PC-9 (cell line): ENCODE data around the gene ARMC2. TPM values are rescaled to one million over a fixed set of nuclear protein-coding genes. Genes with fewer than 3 reads are reported as not detected.
"Not testable (repeated sequence)": the region's sequence is repeated elsewhere in the genome, so short reads cannot be mapped to it uniquely, and the experiment has no call there.

Source experiments
- BruUV-seq: library from RNA; stranded (reverse); fragments of 400-500 nt; replicated peaks from 2 replicates; lab custom pipeline; 2021; lab: Mats Ljungman, UMichigan
- CTCF ChIA-PET: fragments of 300-600 bp; sonication (Branson Sonifier 250); formaldehyde crosslinking; loops from one replicate; lab custom pipeline; 2022; ENCODE audit warnings: antibody characterized with exemption; lab: Charles Lee
- POLR2A ChIA-PET: fragments of 300-600 bp; sonication (Branson Sonifier 250); formaldehyde crosslinking; loops from one replicate; lab custom pipeline; 2022; ENCODE audit warnings: antibody characterized with exemption; ENCODE audit not compliant: unreplicated experiment; lab: Charles Lee
- DNase-seq, 2 experiments: peaks; one replicate each; pipeline versions ENCODE4 v3.0.0 to v3.0.0-alpha.2; 2015 to 2022; ENCODE audit warnings: mixed read lengths in 1 of 2
- H2AFZ ChIP-seq: fragments of 200-600 bp; sonication (generic); 2 replicates; pipeline ENCODE4 v1.8.1; 2017; ENCODE audit warnings: antibody characterized with exemption
- H3F3A ChIP-seq: fragments of 200-600 bp; sonication (generic); 2 replicates; pipeline ENCODE4 v1.8.1; 2017; ENCODE audit warnings: antibody characterized with exemption, mild to moderate bottlenecking, low read depth; ENCODE audit not compliant: insufficient read depth
- H3K27ac ChIP-seq: fragments of 200-600 bp; sonication (generic); 2 replicates; pipeline ENCODE4 v1.6.1; 2016; ENCODE audit warnings: mixed run types
- H3K27me3 ChIP-seq: fragments of 200-600 bp; sonication (generic); 2 replicates; pipeline ENCODE4 v1.6.1; 2016; ENCODE audit warnings: low read depth, mixed run types; ENCODE audit not compliant: insufficient read depth
- H3K36me3 ChIP-seq: fragments of 200-600 bp; sonication (generic); 2 replicates; pipeline ENCODE4 v1.6.1; 2016; ENCODE audit warnings: low read depth, mixed run types
- H3K4me1 ChIP-seq: fragments of 200-600 bp; sonication (generic); replicated peaks from 2 replicates; pipeline ENCODE4 v1.6.1; 2016; ENCODE audit warnings: mixed run types; ENCODE audit not compliant: insufficient read depth
- H3K4me2 ChIP-seq: fragments of 200-600 bp; sonication (generic); 2 replicates; pipeline ENCODE4 v1.6.1; 2017; ENCODE audit warnings: mixed run types
- H3K4me3 ChIP-seq: fragments of 200-600 bp; sonication (generic); 2 replicates; pipeline ENCODE4 v1.6.1; 2016; ENCODE audit warnings: mixed run types
- H3K79me2 ChIP-seq: fragments of 200-600 bp; sonication (generic); 2 replicates; pipeline ENCODE4 v1.6.1; 2017; ENCODE audit warnings: low read depth, mixed run types
- H3K9me2 ChIP-seq: fragments of 200-600 bp; sonication (generic); 2 replicates; pipeline ENCODE4 v1.8.1; 2017; ENCODE audit warnings: mild to moderate bottlenecking; ENCODE audit not compliant: insufficient read depth
- H3K9me3 ChIP-seq: fragments of 200-600 bp; sonication (generic); 2 replicates; pipeline ENCODE4 v1.8.1; 2016; ENCODE audit warnings: low read depth; ENCODE audit not compliant: insufficient read depth
- H4K20me1 ChIP-seq: fragments of 200-600 bp; sonication (generic); 2 replicates; pipeline ENCODE4 v1.8.1; 2017; ENCODE audit not compliant: insufficient read depth
- EZH2 ChIP-seq: fragments of 200-600 bp; sonication (generic); IDR thresholded peaks from 2 replicates; pipeline ENCODE4 v1.8.0; 2017; ENCODE audit warnings: antibody characterized with exemption, low read depth
- intact Hi-C: fragments of 100-400 bp; cut with micrococcal nuclease; formaldehyde crosslinking; loops from one replicate; pipeline ENCODE4 v1.10.0; 2022; ENCODE audit not compliant: unreplicated experiment
- total RNA-seq: library from RNA; stranded (reverse); gene quantifications from 2 replicates; pipeline ENCODE4 v1.2.3, GENCODE V29; 2021
- TF ChIP-seq, protein P1 (sequence below): fragments of 200-600 bp; sonication (generic); conservative IDR thresholded peaks from 2 replicates; pipeline ENCODE4 v1.6.1; 2017; ENCODE audit warnings: mixed run types, antibody characterized with exemption, mild to moderate bottlenecking, moderate library complexity

ARMC2 gene
- total RNA-seq, 1 experiment from 2014 or later = 15.5 TPM

- no peak overlapping the region for H3K4me3 ChIP-seq
- no peak overlapping the region for H3K27ac ChIP-seq
- H3K79me2 ChIP-seq = 0 out of 2 replicates have a peak, but pooled peaks cover 11% of the 10 kb centered on the region
- intact Hi-C loops = no loop called here
- H2AFZ ChIP-seq = no peak overlapping the region
- H3K9me2 ChIP-seq = no peaks in the 10 kb centered on the region
- H4K20me1 ChIP-seq = no peaks in the 10 kb centered on the region
- DNase-seq = peak in 1 of 2 experiments; percentile 59
- no peak overlapping the region for H3K4me2 ChIP-seq
- no peaks in the 10 kb centered on the region; the same call in 1 of the 2 replicates for H3F3A ChIP-seq
- TF ChIP-seq, protein P1, sequence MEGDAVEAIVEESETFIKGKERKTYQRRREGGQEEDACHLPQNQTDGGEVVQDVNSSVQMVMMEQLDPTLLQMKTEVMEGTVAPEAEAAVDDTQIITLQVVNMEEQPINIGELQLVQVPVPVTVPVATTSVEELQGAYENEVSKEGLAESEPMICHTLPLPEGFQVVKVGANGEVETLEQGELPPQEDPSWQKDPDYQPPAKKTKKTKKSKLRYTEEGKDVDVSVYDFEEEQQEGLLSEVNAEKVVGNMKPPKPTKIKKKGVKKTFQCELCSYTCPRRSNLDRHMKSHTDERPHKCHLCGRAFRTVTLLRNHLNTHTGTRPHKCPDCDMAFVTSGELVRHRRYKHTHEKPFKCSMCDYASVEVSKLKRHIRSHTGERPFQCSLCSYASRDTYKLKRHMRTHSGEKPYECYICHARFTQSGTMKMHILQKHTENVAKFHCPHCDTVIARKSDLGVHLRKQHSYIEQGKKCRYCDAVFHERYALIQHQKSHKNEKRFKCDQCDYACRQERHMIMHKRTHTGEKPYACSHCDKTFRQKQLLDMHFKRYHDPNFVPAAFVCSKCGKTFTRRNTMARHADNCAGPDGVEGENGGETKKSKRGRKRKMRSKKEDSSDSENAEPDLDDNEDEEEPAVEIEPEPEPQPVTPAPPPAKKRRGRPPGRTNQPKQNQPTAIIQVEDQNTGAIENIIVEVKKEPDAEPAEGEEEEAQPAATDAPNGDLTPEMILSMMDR = no peak
- no peak for TF ChIP-seq EZH2
- BruUV-seq = no TSS peak
- peaks cover 7% of the 10 kb centered on the region for H3K4me1 ChIP-seq
- CTCF ChIA-PET = no interaction called here
- no peaks in the 10 kb centered on the region for H3K27me3 ChIP-seq
- peaks cover 21% of the 10 kb centered on the region for H3K36me3 ChIP-seq
- H3K9me3 ChIP-seq = peaks cover 9% of the 10 kb centered on the region; the same call in 1 of the 2 replicates
- POLR2A ChIA-PET = no interaction called here
These were observed 4.9 kb downstream of the ARMC2 start for GRCh38 chr6:108853077-108853476.

DNA sequence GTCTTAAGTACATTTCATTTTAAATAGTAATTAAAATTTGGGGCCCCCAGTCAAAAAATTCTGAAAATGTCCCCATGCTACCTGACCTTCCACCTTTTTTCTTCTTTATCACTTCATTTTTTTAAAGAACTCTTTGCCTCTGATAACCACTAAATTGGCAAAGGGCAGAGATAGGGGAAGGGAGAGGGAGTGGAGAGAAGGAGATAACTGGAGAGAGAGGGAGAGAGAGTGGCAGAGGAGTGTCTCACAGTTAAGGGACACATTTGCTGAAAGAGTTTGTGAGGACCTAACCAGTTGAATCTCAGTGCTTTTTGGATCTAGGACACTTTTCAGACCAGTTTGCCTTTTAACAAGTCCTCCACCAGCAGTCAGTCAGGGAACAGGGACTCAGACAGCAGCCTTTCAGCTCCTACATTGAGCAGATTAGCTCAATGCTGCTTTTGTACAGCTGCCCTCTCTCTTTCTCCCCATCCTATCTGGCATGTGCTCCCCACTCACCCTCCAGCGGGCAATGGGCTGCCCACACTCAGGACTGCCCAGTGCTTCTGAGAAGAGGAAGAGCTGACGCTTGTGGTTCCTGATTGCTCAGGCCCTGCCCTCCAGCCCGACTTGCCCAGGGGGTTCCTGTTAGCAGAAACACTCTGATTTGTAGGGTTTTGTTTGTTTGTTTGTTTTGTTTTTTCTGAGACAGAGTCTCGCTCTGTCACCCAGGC is 14.4 kb downstream of the ARMC2 start:
- Histone ChIP-seq H3K9me3 (no peaks in the 10 kb centered on the region), H3K27ac (no peak overlapping the region), H3K9me2 (no peaks in the 10 kb centered on the region), H3K36me3 (0 out of 2 replicates have a peak, but pooled peaks cover under 1% of the 10 kb centered on the region), H3K79me2 (no peaks in the 10 kb centered on the region), H3K4me1 (no peaks in the 10 kb centered on the region), H2AFZ (no peak overlapping the region), H3F3A (no peaks in the 10 kb centered on the region; the same call in none of the 2 replicates), H3K27me3 (no peaks in the 10 kb centered on the region), H3K4me3 (no peak overlapping the region), H3K4me2 (no peak overlapping the region), H4K20me1 (no peaks in the 10 kb centered on the region)
- intact Hi-C loops = no loop called here
- TF ChIP-seq, protein P1 = no peak
- no peak for TF ChIP-seq EZH2
- CTCF ChIA-PET = no interaction called here
- BruUV-seq = no TSS peak
- no peak for DNase-seq
- POLR2A ChIA-PET = interaction anchor here (0.6 kb wide), 1 partner anchor 134 kb away, joined by 4 read pairs; no protein-coding TSS in a partner anchor

DNA sequence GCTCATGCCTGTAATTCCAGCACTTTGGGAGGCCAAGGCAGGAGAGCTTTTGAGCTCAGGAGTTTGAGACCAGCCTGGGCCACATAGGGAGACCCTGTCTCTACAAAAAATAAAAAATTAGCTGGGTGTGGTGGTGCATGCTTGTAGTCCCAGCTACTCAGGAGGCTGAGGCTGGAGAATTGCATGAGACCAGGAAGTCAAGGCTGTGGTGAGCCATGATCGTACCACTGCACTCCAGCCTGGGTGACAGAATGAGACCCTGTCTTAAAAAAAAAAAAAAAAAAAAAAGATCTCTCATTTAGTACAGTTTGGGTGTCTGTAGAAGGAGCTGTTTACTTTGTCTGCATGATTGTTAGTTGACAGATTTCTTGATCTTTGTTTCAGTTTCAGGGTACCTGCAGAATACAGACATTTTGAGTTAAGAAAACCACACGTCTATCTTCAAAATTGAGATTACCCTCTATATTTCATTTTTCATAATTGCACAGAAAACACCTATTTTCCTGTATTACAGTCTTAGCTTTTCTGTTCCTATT is 17.6 kb downstream of the ARMC2 start:
- H4K20me1 ChIP-seq, H3K79me2 ChIP-seq, H3K4me2 ChIP-seq, BruUV-seq, CTCF ChIA-PET, intact Hi-C loops, H3K36me3 ChIP-seq, H3K27me3 ChIP-seq, H3K9me2 ChIP-seq, H3K4me3 ChIP-seq, DNase-seq, H3K9me3 ChIP-seq, H2AFZ ChIP-seq, H3K27ac ChIP-seq, H3F3A ChIP-seq, POLR2A ChIA-PET: not testable (repeated sequence)
- peaks cover 10% of the 10 kb centered on the region for H3K4me1 ChIP-seq
